DND-41 (cell line): ENCODE data around the gene GNAS-AS1.

Experiments
- ATAC-seq: fragments of 200-7000 bp; cut with Tn5 transposase; 3 replicates; pipeline ENCODE4 v1.9.1; 2021; ENCODE audit warnings: low read depth; ENCODE audit not compliant: insufficient read depth
- DNase-seq: peaks from one replicate; pipeline ENCODE4 v3.0.0-alpha.2; 2020
- H2AFZ ChIP-seq: 2 replicates; pipeline ENCODE4 v1.6.0; 2012; ENCODE audit warnings: low read depth, low read length
- H3K27ac ChIP-seq: 2 replicates; pipeline ENCODE4 v1.5.1; 2012; ENCODE audit warnings: low read length, inconsistent platforms
- H3K27me3 ChIP-seq: fragments of 200-600 bp; sonication (generic); 2 replicates; pipeline ENCODE4 v1.6.0; 2012; ENCODE audit warnings: low read length, mild to moderate bottlenecking, inconsistent platforms; ENCODE audit not compliant: insufficient read depth, poor library complexity
- H3K36me3 ChIP-seq: 2 replicates; pipeline ENCODE4 v1.5.1; 2012; ENCODE audit warnings: low read length, inconsistent platforms; ENCODE audit not compliant: insufficient read depth
- H3K4me1 ChIP-seq: 2 replicates; pipeline ENCODE4 v1.5.1; 2012; ENCODE audit warnings: mild to moderate bottlenecking, low read length; ENCODE audit not compliant: insufficient read depth
- H3K4me2 ChIP-seq: 2 replicates; pipeline ENCODE4 v1.6.0; 2012; ENCODE audit warnings: mild to moderate bottlenecking, moderate library complexity, low read length, inconsistent platforms; ENCODE audit not compliant: insufficient read depth
- H3K4me3 ChIP-seq, 2 experiments: fragments of 200-600 bp in 1 of 2; shearing (Covaris generic) in 1 of 2; 2 replicates each; pipeline ENCODE4 v1.5.1; 2012 to 2016; ENCODE audit warnings: inconsistent platforms in 2 of 2, low read length in 2 of 2, mild to moderate bottlenecking in 2 of 2, low read depth in 1 of 2, moderate library complexity in 1 of 2
- H3K79me2 ChIP-seq: 2 replicates; pipeline ENCODE4 v1.6.0; 2012; ENCODE audit warnings: low read length, inconsistent platforms; ENCODE audit not compliant: insufficient read depth
- H3K9ac ChIP-seq: 2 replicates; pipeline ENCODE4 v1.6.0; 2012; ENCODE audit warnings: low read depth, mild to moderate bottlenecking, inconsistent platforms, low read length, moderate library complexity
- H3K9me3 ChIP-seq: 2 replicates; pipeline ENCODE4 v1.5.1; 2012; ENCODE audit warnings: low read length, moderate library complexity, mild to moderate bottlenecking, inconsistent platforms; ENCODE audit not compliant: insufficient read depth, severe bottlenecking
- H4K20me1 ChIP-seq: 2 replicates; pipeline ENCODE4 v1.6.0; 2012; ENCODE audit warnings: low read length; ENCODE audit not compliant: insufficient read depth
- CTCF ChIP-seq: IDR thresholded peaks from 2 replicates; pipeline ENCODE4 v1.5.1; 2012; ENCODE audit warnings: borderline replicate concordance, low read length, moderate library complexity, mild to moderate bottlenecking; ENCODE audit not compliant: poor library complexity, severe bottlenecking; ENCODE audit errors: extremely low read depth
- EZH2 ChIP-seq: IDR thresholded peaks from 3 replicates; pipeline ENCODE4 v1.6.1; 2012; ENCODE audit warnings: borderline replicate concordance, low read depth, mild to moderate bottlenecking, moderate library complexity, low read length, inconsistent platforms; ENCODE audit not compliant: severe bottlenecking

Gene GNAS-AS1

GRCh38 chr20:58850693-58851174 is at the start of gene GNAS-AS1:
Gene GNAS-AS1, minus strand, starts transcription at chr20:58850902.
- ATAC-seq (no peak), DNase-seq (no peak)
- Histone ChIP-seq H3K36me3 (no peaks in the 10 kb centered on the region), H3K27me3 (peaks cover 20% of the 10 kb centered on the region), H3K79me2 (no peaks in the 10 kb centered on the region), H3K4me3 (no peak within 1 kb of the TSS), H3K9me3 (peaks cover 15% of the 10 kb centered on the region), H2AFZ (no peak within 1 kb of the TSS), H3K4me1 (no peaks in the 10 kb centered on the region), H4K20me1 (no peaks in the 10 kb centered on the region), H3K9ac (no peak within 1 kb of the TSS), H3K27ac (no peak within 1 kb of the TSS), H3K4me2 (no peak within 1 kb of the TSS)
- TF ChIP-seq CTCF (no peak), EZH2 (no peak)

- Histone ChIP-seq H3K79me2 (peaks cover 85% of the 10 kb centered on the region), H3K36me3 (peaks cover 100% of the 10 kb centered on the region), H3K4me2 (no peak overlapping the region)
These were observed 49.7 kb upstream of the GNAS-AS1 start for GRCh38 chr20:58900397-58900796.

GRCh38 chr20:58899512-58899911 is 48.8 kb upstream of the GNAS-AS1 start:
- DNase-seq (no peak), ATAC-seq (no peak)
- H3K4me3 ChIP-seq, result no peak overlapping the region
- no peak overlapping the region for H3K4me2 ChIP-seq
- H3K27ac ChIP-seq, result no peak overlapping the region
- H3K27me3 ChIP-seq, result no peaks in the 10 kb centered on the region
- H4K20me1 ChIP-seq, result peaks cover 93% of the 10 kb centered on the region
- H2AFZ ChIP-seq, result no peak overlapping the region
- TF ChIP-seq CTCF (no peak), EZH2 (no peak)
- H3K4me1 ChIP-seq, result peaks cover 10% of the 10 kb centered on the region
- H3K36me3 ChIP-seq, result peaks cover 100% of the 10 kb centered on the region
- peaks cover 94% of the 10 kb centered on the region for H3K79me2 ChIP-seq
- no peak overlapping the region for H3K9ac ChIP-seq
- no peaks in the 10 kb centered on the region for H3K9me3 ChIP-seq

More at GRCh38 chr20:58900397-58900796, 49.7 kb upstream of the GNAS-AS1 start:
- Histone ChIP-seq H4K20me1 (peaks cover 91% of the 10 kb centered on the region), H3K9me3 (no peaks in the 10 kb centered on the region), H3K27me3 (no peaks in the 10 kb centered on the region), H2AFZ (no peak overlapping the region), H3K4me1 (peaks cover 1% of the 10 kb centered on the region; the same call in 1 of the 2 replicates), H3K27ac (no peak overlapping the region), H3K4me3 (no peak overlapping the region), H3K9ac (no peak overlapping the region)
- no peak for TF ChIP-seq EZH2
- no peak for TF ChIP-seq CTCF
- DNase-seq (no peak), ATAC-seq (0 out of 3 replicates have a peak, but pooled peaks have one; percentile 13)
